Measurements from ENCODE around the gene AVEN.

The AVEN gene

DNA sequence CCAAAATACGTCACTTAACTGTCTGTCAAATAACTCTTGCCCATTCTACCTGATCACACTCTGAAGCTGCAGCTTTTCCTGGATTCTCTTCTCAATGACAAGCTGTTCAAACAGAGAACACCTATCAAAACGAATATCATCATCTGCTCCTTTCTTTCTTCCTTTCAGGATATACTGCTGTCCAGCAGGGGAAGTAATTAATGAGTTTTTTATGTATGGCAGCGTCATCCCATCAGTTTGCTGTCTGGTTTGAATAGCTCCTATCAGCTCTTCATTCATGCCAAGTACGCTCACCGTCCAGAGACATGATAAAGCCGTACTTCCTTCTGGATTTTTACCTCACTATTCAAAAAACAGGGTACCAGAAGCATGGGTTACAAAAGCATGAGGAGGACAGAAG, 70.8 kb downstream of the AVEN start, which contains the start of gene CHRM5:
TSS of gene CHRM5 (plus strand) at position 274 of the 400 bp plus-strand sequence. CDS start 94,221 bp downstream, outside the sequence.
- TF ChIP-seq, protein P1, sequence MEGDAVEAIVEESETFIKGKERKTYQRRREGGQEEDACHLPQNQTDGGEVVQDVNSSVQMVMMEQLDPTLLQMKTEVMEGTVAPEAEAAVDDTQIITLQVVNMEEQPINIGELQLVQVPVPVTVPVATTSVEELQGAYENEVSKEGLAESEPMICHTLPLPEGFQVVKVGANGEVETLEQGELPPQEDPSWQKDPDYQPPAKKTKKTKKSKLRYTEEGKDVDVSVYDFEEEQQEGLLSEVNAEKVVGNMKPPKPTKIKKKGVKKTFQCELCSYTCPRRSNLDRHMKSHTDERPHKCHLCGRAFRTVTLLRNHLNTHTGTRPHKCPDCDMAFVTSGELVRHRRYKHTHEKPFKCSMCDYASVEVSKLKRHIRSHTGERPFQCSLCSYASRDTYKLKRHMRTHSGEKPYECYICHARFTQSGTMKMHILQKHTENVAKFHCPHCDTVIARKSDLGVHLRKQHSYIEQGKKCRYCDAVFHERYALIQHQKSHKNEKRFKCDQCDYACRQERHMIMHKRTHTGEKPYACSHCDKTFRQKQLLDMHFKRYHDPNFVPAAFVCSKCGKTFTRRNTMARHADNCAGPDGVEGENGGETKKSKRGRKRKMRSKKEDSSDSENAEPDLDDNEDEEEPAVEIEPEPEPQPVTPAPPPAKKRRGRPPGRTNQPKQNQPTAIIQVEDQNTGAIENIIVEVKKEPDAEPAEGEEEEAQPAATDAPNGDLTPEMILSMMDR (IDR thresholded peaks at IDR 0.05; ENCODE audit: insufficient read depth, missing control alignments), result no peak
- DNase-seq (ENCODE audit: insufficient read length, low spot score) (no peak), FAIRE-seq (no peak)

DNA sequence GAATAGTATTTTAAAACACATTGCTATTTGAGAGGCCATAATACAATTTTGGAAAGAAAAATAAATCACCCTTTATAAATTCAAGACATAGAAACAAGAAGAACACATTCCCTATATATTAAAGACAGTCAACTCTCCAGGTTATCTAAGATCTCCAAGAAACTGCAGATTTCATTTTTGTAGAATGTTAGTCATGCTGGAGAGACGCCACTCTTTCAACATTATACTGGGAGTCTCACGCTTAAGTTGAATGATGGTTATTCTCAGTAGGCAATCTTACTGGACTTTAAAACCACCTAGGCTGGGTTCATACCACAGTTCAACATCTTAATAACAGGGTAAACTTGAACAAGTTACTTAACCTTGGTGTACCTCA, 74.4 kb downstream of the AVEN start:
- DNase-seq (ENCODE audit: insufficient read length, low spot score) (no peak), FAIRE-seq (no peak)
- TF ChIP-seq, protein P1 (IDR thresholded peaks at IDR 0.05; ENCODE audit: insufficient read depth, missing control alignments), result no peak

DNA sequence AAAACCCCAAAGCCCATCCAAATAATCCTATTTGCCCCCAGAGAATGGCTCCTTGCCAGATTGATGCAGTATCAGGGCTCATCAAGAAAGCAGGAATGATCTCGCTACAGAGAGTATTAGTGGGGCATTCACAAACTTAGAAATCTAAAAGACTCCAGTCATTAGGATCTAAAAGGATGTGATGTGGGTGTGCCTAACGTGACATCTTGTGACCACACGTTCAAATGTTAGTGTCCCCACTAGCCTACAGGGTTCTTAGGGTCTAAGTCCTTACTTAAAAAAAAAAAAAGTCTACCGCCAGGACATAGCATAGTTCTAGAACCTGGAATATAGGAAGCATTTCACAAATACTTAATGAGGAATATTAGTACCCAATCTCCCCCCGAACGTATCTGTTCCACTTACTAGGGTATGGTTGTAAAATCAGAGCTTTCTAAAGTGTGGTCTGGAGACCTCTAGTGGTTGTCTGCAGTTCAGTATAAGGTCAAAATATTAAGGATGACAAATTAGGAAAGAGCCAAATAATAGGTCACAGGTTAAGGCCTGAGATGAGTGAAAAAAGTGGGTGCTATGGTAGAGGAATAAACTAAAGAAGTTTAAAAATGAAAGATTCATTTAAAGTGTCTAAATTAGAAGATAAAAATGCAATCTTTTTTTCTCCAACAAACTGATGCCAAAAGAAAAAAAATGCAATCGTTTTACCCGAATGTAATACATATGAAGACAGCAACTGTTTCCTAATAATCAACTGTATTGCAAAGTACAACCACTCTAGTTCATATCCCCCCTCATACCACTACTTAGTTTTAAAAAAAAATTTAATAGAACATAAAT, 75.0 kb downstream of the AVEN start:
- TF ChIP-seq, protein P1 (IDR thresholded peaks at IDR 0.05; ENCODE audit: insufficient read depth, missing control alignments), result peak; percentile 52
- DNase-seq (ENCODE audit: insufficient read length, low spot score), result no peak
- no peak for FAIRE-seq

DNA sequence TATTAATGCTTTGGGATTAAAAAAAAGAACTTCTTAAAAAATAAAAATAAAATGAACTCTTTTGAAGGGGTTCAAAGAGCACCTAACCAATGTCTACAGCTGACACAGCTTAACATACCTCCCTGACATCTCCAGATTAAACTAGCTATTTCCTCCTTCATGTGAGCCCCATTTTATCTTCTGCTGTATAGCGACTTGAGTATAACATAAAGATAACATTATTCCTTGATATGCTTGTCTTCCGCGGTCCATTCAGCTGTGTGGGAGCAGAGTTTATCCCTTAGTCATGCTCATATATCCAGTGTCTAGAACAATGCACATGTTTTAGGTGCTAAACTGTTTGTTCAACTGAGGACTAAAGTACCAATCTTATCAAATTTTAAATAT, 78.5 kb downstream of the AVEN start:
- FAIRE-seq, result no peak

DNA sequence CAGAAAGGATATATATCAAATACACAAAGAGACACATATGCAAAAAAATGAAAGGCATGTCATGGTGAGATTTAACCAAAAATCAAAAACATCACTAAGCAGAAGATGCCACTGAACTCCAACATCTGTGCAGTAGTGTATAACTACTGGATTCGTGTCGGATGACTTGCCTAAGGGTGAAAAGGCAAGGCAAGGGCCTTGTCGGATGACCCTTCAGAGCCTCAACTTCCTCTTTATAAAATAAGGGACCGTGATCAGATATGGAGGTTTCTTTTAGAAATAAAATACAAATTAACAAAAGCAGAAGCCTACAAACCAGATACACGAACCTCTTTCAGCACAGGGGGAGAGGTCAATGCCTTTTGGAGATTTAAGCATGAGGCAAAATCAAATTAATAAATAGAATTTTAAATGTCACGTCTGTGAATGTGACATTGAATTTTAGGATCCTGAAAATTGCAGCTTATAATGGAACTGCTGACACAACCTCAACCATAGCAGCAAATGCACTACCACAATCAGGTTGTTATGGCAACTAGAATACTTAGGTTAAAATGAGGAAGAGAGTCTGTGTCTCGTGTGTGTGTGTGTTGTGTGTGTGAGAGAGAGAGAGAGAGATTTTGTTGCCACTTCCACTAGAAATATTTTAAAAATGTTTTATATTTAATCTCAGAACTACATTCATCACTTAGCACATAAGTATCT, 79.0 kb downstream of the AVEN start:
- FAIRE-seq (no peak), DNase-seq (ENCODE audit: insufficient read length, low spot score) (no peak)
- TF ChIP-seq, protein P1 (IDR thresholded peaks at IDR 0.05; ENCODE audit: insufficient read depth, missing control alignments), result no peak

More for the DNA sequence above, 78.5 kb downstream of the AVEN start:
- no peak for DNase-seq (ENCODE audit: insufficient read length, low spot score)
- TF ChIP-seq, protein P1 (IDR thresholded peaks at IDR 0.05; ENCODE audit: insufficient read depth, missing control alignments), result no peak

DNA sequence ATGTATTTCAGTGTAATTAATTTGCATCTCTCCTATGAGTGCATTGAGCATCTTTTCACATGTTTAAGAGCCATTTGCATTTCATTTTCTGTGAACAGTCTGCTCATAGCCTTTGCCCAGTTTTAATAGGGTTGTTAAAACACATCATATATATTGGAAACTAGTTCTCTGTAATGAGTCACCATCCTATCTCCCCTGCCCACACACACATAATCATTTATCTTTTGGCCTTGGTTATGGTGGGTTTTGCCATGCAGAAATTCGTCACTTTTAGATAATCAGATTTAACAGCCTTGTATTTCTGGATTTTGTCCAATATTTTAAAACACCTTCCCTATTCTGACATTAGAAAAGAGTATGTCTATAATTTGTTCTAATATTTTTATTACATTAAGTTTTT, 82.6 kb downstream of the AVEN start:
- TF ChIP-seq, protein P1 (IDR thresholded peaks at IDR 0.05; ENCODE audit: insufficient read depth, missing control alignments), result no peak
- FAIRE-seq (no peak), DNase-seq (ENCODE audit: insufficient read length, low spot score) (no peak)

DNA sequence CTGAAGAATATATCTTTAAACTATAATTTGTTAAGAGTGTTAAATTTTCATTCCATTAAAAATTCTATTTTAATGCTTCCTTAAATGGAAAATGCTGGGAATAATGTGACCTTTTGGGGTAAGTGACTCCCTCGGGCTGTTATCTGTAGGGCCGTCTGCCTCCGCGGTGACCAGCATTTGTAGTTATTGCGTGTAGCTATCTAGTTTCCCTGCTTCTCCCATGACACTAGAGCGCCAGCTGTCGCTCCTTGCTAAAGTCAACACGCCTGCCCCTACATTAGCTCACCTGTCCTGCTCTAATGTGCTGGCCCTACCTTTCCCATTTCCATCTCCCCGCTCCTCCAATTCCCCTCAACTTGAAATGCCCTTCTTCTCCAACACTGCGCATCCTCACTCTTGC, 83.1 kb downstream of the AVEN start:
- TF ChIP-seq, protein P1 (IDR thresholded peaks at IDR 0.05; ENCODE audit: insufficient read depth, missing control alignments), result no peak
- DNase-seq (ENCODE audit: insufficient read length, low spot score) (no peak), FAIRE-seq (no peak)

All from D721Med (cell line).